HEK293 (cell line): ENCODE measurements around the gene RAF1.

ENCODE experiments used
- FEZF1 ChIP-seq: fragments of 450-650 bp; formaldehyde crosslinking; IDR thresholded peaks from 2 replicates; pipeline ENCODE4 v1.5.1; 2016; ENCODE audit warnings: missing biosample characterization, missing genetic modification characterization
- GLIS2 ChIP-seq: fragments of 450-650 bp; formaldehyde crosslinking; IDR thresholded peaks from 2 replicates; pipeline ENCODE4 v1.5.1; 2016; ENCODE audit warnings: missing biosample characterization, missing genetic modification characterization
- INSM2 ChIP-seq: fragments of 450-650 bp; formaldehyde crosslinking; IDR thresholded peaks from 2 replicates; pipeline ENCODE4 v1.5.1; 2016; ENCODE audit warnings: missing biosample characterization, missing genetic modification characterization
- ZBTB26 ChIP-seq: fragments of 450-650 bp; formaldehyde crosslinking; optimal IDR thresholded peaks from 2 replicates; pipeline ENCODE3; 2016; ENCODE audit warnings: missing biosample characterization, mild to moderate bottlenecking, missing genetic modification characterization
- ZBTB48 ChIP-seq: fragments of 450-650 bp; formaldehyde crosslinking; IDR thresholded peaks from 2 replicates; pipeline ENCODE4 v1.5.1; 2016; ENCODE audit warnings: missing biosample characterization, missing genetic modification characterization
- ZNF112 ChIP-seq: fragments of 450-650 bp; formaldehyde crosslinking; IDR thresholded peaks from 2 replicates; pipeline ENCODE4 v1.5.0; 2017; ENCODE audit warnings: missing biosample characterization, missing genetic modification characterization
- ZNF121 ChIP-seq: fragments of 450-650 bp; formaldehyde crosslinking; IDR thresholded peaks from 2 replicates; pipeline ENCODE4 v1.5.1; 2016; ENCODE audit warnings: missing biosample characterization, missing genetic modification characterization
- ZNF148 ChIP-seq: fragments of 450-650 bp; formaldehyde crosslinking; IDR thresholded peaks from 2 replicates; pipeline ENCODE4 v1.5.0; 2017; ENCODE audit warnings: missing biosample characterization, missing genetic modification characterization, borderline replicate concordance
- ZNF239 ChIP-seq: fragments of 450-650 bp; formaldehyde crosslinking; IDR thresholded peaks from 2 replicates; pipeline ENCODE4 v1.5.1; 2016; ENCODE audit warnings: missing biosample characterization, missing genetic modification characterization
- ZNF302 ChIP-seq: fragments of 450-650 bp; formaldehyde crosslinking; IDR thresholded peaks from 2 replicates; pipeline ENCODE4 v1.5.1; 2016; ENCODE audit warnings: missing biosample characterization, missing genetic modification characterization, low read depth
- ZNF341 ChIP-seq: fragments of 450-650 bp; formaldehyde crosslinking; IDR thresholded peaks from 2 replicates; pipeline ENCODE4; 2016; ENCODE audit warnings: low read depth, missing biosample characterization, missing genetic modification characterization
- ZNF501 ChIP-seq: fragments of 450-650 bp; formaldehyde crosslinking; IDR thresholded peaks from 2 replicates; pipeline ENCODE4 v1.5.1; 2016; ENCODE audit warnings: missing biosample characterization, missing genetic modification characterization
- ZNF530 ChIP-seq: fragments of 450-650 bp; formaldehyde crosslinking; IDR thresholded peaks from 2 replicates; pipeline ENCODE4 v1.5.1; 2016; ENCODE audit warnings: low read depth, missing biosample characterization, missing genetic modification characterization
- ZNF600 ChIP-seq: fragments of 450-650 bp; formaldehyde crosslinking; IDR thresholded peaks from 2 replicates; pipeline ENCODE4 v1.5.1; 2016; ENCODE audit warnings: missing biosample characterization, missing genetic modification characterization
- ZNF624 ChIP-seq: fragments of 450-650 bp; formaldehyde crosslinking; IDR thresholded peaks from 2 replicates; pipeline ENCODE4 v1.5.1; 2017; ENCODE audit warnings: missing biosample characterization, missing genetic modification characterization
- ZNF626 ChIP-seq: fragments of 450-650 bp; sonication (Bioruptor Pico); formaldehyde crosslinking; IDR thresholded peaks from 2 replicates; pipeline ENCODE4 v1.5.1; 2018; ENCODE audit warnings: missing biosample characterization, missing genetic modification characterization, inconsistent platforms
- ZSCAN30 ChIP-seq: fragments of 450-650 bp; IDR thresholded peaks from 2 replicates; pipeline ENCODE4 v1.5.1; 2018; ENCODE audit warnings: missing biosample characterization, mild to moderate bottlenecking, missing genetic modification characterization, moderate library complexity
- ZSCAN5A ChIP-seq: fragments of 450-650 bp; formaldehyde crosslinking; IDR thresholded peaks from 2 replicates; pipeline ENCODE4 v1.5.1; 2016; ENCODE audit warnings: missing biosample characterization, missing genetic modification characterization
- TF ChIP-seq, protein P1 (sequence below): fragments of 450-650 bp; formaldehyde crosslinking; IDR thresholded peaks from 2 replicates; pipeline ENCODE4 v1.5.1; 2016; ENCODE audit warnings: missing biosample characterization, missing genetic modification characterization, borderline replicate concordance
- TF ChIP-seq, protein P2 (sequence below): fragments of 450-650 bp; formaldehyde crosslinking; IDR thresholded peaks from 2 replicates; pipeline ENCODE4 v1.5.1; 2016; ENCODE audit warnings: missing biosample characterization, missing genetic modification characterization

The RAF1 gene

GRCh38 chr3:12663401-12663935 lies 449 bp downstream of the RAF1 start (continued):
- peak; percentile 65 for TF ChIP-seq ZBTB48 (tag by site-specific recombination)
- no peak for TF ChIP-seq ZNF112 (tag by site-specific recombination)
- TF ChIP-seq ZNF302 (tag by site-specific recombination): no peak
- TF ChIP-seq ZNF148 (tag by site-specific recombination): no peak
- TF ChIP-seq ZNF600 (tag by site-specific recombination): peak; percentile 49; the same call in 1 of the 2 replicates
- no peak for TF ChIP-seq ZNF624 (tag by site-specific recombination)
- peak; percentile 79; the same call in 1 of the 2 replicates for TF ChIP-seq ZNF121 (tag by site-specific recombination)
- TF ChIP-seq ZBTB26 (tag by site-specific recombination): no peak
- TF ChIP-seq, protein P1, sequence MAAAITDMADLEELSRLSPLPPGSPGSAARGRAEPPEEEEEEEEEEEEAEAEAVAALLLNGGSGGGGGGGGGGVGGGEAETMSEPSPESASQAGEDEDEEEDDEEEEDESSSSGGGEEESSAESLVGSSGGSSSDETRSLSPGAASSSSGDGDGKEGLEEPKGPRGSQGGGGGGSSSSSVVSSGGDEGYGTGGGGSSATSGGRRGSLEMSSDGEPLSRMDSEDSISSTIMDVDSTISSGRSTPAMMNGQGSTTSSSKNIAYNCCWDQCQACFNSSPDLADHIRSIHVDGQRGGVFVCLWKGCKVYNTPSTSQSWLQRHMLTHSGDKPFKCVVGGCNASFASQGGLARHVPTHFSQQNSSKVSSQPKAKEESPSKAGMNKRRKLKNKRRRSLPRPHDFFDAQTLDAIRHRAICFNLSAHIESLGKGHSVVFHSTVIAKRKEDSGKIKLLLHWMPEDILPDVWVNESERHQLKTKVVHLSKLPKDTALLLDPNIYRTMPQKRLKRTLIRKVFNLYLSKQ (tag by site-specific recombination): no peak
- peak; percentile 53; the same call in 1 of the 2 replicates for TF ChIP-seq ZSCAN5A
- TF ChIP-seq ZNF501 (tag by site-specific recombination): no peak
- TF ChIP-seq FEZF1 (tag by site-specific recombination): no peak
- no peak for TF ChIP-seq ZNF626 (tag by site-specific recombination)
- TF ChIP-seq ZSCAN30: peak; percentile 62; the same call in 1 of the 2 replicates
- TF ChIP-seq, protein P2, sequence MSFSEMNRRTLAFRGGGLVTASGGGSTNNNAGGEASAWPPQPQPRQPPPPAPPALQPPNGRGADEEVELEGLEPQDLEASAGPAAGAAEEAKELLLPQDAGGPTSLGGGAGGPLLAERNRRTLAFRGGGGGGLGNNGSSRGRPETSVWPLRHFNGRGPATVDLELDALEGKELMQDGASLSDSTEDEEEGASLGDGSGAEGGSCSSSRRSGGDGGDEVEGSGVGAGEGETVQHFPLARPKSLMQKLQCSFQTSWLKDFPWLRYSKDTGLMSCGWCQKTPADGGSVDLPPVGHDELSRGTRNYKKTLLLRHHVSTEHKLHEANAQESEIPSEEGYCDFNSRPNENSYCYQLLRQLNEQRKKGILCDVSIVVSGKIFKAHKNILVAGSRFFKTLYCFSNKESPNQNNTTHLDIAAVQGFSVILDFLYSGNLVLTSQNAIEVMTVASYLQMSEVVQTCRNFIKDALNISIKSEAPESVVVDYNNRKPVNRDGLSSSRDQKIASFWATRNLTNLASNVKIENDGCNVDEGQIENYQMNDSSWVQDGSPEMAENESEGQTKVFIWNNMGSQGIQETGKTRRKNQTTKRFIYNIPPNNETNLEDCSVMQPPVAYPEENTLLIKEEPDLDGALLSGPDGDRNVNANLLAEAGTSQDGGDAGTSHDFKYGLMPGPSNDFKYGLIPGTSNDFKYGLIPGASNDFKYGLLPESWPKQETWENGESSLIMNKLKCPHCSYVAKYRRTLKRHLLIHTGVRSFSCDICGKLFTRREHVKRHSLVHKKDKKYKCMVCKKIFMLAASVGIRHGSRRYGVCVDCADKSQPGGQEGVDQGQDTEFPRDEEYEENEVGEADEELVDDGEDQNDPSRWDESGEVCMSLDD (tag by site-specific recombination): peak; percentile 51; the same call in 1 of the 2 replicates
- TF ChIP-seq ZNF239 (tag by site-specific recombination): no peak
- TF ChIP-seq ZNF530 (tag by site-specific recombination): no peak
- TF ChIP-seq GLIS2 (tag by site-specific recombination): peak; percentile 41; the same call in 1 of the 2 replicates
- TF ChIP-seq INSM2 (tag by site-specific recombination): 0 out of 2 replicates have a peak, but pooled peaks have one; percentile 7
- TF ChIP-seq ZNF341 (tag by site-specific recombination): peak; percentile 54; the same call in 1 of the 2 replicates
